GM19099 (cell line): ENCODE data around the gene P2RY8.
A peak's percentile ranks its signal among the peaks of the same experiment; 100 is the strongest.

Experiments
- POLR2A ChIP-seq: IDR thresholded peaks from 3 replicates; pipeline ENCODE4 v1.6.1; 2011; ENCODE audit warnings: low read depth; ENCODE audit not compliant: insufficient read length; ENCODE audit errors: extremely low read depth

P2RY8 gene

DNA sequence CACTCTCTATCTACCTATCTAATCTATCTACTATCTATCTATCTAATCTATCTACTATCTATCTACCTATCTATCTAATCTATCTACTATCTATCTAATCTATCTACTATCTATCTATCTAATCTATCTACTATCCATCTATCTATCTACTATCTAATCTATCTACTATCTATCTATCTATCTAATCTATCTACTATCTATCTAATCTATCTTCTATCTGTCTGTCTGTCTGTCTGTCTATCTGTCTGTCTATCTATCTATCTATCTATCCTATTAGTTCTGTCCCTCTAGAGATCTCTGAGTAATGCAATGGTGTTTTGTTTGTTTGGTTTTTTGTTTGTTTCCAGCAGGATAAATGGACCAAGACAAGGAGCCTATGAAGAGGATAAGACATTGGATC lies 74.9 kb downstream of the P2RY8 start:
- no peak for TF ChIP-seq POLR2A

- no peak for TF ChIP-seq POLR2A
Measured at GRCh38 chrX:1455948-1456280, 81.1 kb downstream of the P2RY8 start.

DNA sequence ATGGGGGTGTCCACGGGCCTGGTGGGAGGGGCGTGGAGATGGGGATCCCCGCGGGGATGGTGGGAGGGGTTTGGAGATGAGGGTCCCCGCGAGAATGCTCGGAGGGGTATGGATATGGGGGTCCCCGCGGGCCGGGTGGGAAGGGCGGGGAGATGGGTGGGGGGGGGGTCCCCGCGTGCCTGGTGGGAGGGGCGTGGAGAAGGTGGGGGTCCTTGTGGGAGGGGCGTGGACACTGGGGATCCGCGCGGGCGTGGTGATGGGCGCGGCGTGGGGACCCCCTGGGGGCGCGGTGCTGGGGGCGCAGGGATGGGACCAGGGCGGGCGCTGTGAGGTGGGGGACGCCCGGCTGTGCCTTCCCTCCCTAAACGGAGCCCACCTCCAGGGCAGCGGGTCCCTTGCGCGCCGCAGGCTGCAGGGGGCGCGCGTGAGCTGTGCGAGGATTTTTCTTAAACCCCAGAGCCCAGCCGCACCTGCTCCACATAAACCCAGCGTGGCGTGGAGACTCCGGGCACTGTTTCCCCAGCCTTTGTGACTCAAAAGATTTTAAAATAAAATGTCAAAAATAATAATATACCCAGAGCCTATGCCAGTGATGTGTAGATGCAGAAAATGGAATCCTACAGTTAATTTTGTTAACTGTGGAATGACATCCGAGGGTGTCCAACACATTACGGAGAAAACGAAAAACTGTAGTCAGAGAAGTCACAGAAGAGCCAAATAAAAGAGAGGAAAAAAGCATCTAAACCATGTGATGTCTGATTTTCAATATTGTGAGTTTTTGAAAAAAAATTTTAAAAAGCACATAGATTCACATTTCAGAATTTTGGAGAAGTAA lies 82.8 kb downstream of the P2RY8 start:
- no peak for TF ChIP-seq POLR2A

DNA sequence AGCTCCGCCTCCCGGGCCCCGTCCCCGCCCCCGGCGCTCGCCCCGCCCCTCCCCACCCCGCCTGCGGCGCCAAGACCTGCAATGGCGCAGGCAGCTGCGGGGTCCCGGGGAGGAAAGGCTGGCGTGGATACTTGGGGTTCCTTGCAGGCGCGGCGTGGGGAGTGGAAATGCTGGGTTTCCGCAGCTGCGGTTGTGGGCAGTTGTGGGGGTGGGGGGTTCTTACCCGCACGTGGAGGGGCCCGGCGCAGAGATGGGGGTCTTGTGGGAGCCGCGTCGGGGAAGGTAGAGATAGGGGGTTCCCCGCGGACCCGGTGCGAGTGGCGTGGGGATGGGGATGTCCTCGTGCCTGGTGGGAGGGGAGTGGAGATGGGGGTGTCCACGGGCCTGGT lies 83.6 kb downstream of the P2RY8 start:
- peak; percentile 28 for TF ChIP-seq POLR2A

DNA sequence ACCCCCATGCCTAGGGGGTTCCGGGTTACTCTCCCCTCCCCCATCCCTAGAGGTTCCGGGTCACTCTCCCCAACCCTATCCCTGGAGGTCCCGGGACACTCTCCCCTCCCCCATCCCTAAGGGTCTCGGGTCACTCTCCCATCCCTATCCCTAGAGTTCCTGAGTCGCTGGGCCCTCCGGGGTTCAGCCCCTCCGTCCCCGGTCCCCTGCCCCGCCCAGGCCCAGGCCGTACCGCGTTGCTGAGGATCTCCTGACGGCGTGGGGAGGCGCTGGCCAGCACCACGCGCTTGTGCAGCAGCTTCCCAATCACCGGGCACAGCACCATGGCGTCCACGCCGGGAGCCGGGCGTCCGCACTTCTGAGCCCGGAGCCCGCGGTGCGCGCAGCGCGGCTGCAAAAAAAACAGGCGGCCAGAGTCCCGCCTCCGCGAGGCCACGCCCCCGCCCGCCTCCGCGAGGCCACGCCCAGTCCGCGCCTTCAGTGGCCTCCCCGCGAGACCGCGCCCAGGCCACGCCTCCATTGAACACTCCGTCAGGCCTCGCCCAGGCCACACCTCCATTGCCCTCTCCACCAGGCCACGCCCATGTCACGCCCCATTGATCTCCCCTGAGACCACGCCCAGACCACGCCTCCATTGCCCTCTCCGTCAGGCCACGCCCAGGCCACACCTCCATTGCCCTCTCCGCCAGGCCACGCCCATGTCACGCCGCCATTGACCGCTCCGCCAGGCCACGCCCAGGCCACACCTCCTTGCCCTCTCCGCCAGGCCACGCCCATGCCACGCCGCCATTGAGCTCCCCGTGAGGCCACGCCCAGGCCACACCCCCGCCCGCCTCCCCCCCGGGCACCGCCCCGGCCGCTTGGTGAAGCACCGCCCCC lies 84.2 kb downstream of the P2RY8 start, which contains the start of gene ASMTL:
Gene ASMTL, minus strand, starts transcription at position 394 of the 879 bp plus-strand sequence. Its CDS starts 69 bp downstream, at position 325.
- peak; percentile 96 for TF ChIP-seq POLR2A

GRCh38 chrX:1451661-1452515 lies 85.1 kb downstream of the P2RY8 start:
- TF ChIP-seq POLR2A, result no peak

- no peak for TF ChIP-seq POLR2A
Measured at GRCh38 chrX:1451251-1451660, 85.7 kb downstream of the P2RY8 start.

DNA sequence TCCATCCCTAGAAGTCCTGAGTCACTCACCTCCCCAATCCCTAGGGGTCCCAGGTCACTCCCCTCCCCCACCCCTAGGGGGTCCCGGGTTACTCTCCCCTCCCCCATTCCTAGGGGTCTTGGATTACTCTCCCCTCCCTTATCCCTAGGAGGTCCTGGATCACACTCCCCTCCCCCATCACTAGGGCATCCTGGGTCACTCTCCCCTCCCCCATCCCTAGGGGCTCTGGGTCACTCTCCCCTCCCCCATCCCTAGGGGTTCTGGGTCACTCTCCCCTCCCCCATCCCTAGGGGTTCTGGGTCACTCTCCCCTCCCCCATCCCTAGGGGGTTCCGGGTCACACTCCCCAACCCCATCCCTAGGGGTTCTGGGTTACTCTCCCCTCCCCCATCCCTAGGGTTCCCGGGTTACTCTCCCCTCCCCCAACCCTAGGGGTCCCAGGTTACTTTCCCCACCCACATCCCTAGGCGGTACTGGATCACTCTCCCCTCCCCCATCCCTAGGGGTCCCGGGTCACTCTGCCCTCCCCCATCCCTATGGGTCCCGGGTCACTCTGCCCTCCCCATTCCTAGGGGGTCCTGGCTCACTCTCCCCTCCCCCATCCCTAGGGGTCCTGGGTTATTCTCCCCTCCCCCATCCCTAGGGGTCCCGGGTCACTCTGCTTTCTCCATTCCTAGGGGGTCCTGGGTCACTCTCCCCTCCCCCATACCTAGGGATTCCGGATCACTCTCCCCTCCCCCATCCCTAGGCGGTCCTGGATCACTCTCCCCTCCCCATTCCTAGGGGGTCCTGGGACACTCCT lies 86.4 kb downstream of the P2RY8 start:
- TF ChIP-seq POLR2A, result no peak

DNA sequence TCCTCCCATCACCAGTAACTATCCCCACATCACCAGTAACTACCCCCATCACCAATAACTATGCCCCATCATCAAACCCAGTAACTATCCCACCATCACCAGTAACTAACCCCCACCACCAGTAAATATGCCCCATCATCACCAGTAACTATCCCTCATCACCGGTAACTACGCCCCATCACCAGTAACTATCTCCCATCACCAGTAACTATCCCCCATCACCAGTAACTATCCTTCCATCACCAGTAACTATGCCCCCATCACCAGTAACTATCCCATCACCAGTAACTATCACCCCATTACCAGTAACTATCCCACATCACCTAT lies 87.2 kb downstream of the P2RY8 start:
- TF ChIP-seq POLR2A, result no peak

DNA sequence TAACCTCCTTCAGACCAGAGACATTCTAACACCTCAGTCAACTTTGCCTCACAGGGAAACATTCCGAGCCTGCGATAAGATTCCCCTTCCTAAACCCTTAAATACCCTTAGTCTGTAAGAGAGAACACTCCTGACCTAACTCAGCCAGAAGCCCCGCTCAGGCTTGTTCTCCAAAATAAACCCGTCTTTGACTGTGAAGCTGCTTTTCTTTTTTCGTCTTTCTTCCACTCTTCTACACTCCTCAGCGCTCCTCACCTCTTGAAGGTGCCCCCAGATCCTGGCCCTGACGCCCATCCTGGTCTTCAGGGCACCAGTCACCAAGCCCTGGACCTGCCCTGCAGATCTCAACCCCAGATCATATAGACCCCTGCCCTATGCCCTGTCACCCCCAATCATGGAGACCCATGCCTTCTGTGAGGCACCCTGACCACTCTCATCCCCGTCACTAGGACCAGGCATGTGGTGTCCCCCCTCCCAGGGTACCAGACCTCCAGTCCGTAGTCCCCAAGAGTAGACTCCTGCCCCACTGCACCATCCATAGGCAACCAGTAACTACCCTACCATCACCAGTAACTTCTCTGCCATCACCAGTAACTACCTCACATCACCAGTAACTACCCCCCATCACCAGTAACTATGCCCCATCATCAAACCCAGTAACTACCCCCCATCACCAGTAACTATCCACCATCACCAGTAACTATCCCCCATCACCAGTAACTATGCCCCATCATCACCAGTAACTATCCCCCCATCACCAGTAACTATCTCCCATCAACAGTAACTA lies 87.8 kb downstream of the P2RY8 start:
- TF ChIP-seq POLR2A, result no peak

GRCh38 chrX:1444561-1445500 lies 92.2 kb downstream of the P2RY8 start:
- TF ChIP-seq POLR2A, result no peak

DNA sequence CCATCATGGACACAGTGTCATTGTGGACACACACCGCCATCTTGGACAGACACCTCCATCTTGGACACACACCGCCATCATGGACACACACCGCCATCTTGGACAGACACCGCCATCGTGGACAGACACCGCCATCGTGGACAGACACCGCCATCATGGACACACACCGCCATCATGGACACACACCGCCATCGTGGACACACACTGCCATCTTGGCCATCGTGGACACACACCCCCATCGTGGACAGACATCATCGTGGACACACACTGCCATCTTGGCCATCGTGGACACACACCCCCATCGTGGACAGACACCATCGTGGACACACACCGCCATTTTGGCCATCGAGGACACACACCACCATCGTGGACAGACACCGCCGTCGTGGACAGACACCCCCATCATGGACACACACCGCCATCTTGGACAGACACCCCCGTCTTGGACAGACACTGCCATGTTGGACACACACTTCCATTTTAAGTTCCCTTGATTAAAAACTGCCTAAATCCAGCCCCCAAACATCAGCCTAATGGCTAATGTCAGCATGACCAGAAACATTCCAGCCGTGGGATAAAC lies 93.4 kb downstream of the P2RY8 start:
- TF ChIP-seq POLR2A, result no peak
